Dermis microvascular lymphatic vessel endothelial cell (primary cell): ENCODE measurements around the gene PRPF39. TPM values are rescaled to one million over a fixed set of nuclear protein-coding genes. Genes with fewer than 3 reads are reported as not detected.
"Not testable (repeated sequence)": the region's sequence is repeated elsewhere in the genome, so short reads cannot be mapped to it uniquely, and the experiment has no call there.

Experiments used
- DNase-seq, 2 donors: peaks; one replicate each; pipeline versions ENCODE4 v3.0.0 to v3.0.0-alpha.2; 2010; ENCODE audit warnings: low read depth in 2 of 2
- total RNA-seq: library from RNA; depleted of rRNA; stranded (reverse); fragments of >200 nt; gene quantifications from 2 replicates; pipeline ENCODE4 v1.2.1, GENCODE V29; 2014

The PRPF39 gene
- total RNA-seq, 1 donor from 2014 or later, result 18.2 TPM

- no peak for DNase-seq
Observed at GRCh38 chr14:45136399-45136798, 52.5 kb downstream of the PRPF39 start.

GRCh38 chr14:45140661-45141187 lies 56.8 kb downstream of the PRPF39 start:
- no peak for DNase-seq

GRCh38 chr14:45142083-45142482 lies 58.2 kb downstream of the PRPF39 start:
- DNase-seq, result not testable (repeated sequence)

- DNase-seq, result no peak
Observed at GRCh38 chr14:45144658-45145057, 60.7 kb downstream of the PRPF39 start.

- DNase-seq, result no peak
Observed at GRCh38 chr14:45145214-45145613, 61.3 kb downstream of the PRPF39 start.

GRCh38 chr14:45149602-45150001 lies 65.7 kb downstream of the PRPF39 start:
- DNase-seq, result no peak

GRCh38 chr14:45150386-45150890 lies 66.5 kb downstream of the PRPF39 start:
- DNase-seq, result no peak

GRCh38 chr14:45156067-45156466 lies 72.2 kb downstream of the PRPF39 start:
- DNase-seq, result no peak

Other genes starting within 250 kb of the PRPF39 start
- 5.4 and 8.9 TPM in 2 replicates for gene KLHL28, start 122.2 kb upstream of the PRPF39 start, total RNA-seq
- 11.6 and 14.0 TPM in 2 replicates for gene TOGARAM1, start 121.9 kb upstream of the PRPF39 start, total RNA-seq
- gene FKBP3, start 50.4 kb downstream of the PRPF39 start, total RNA-seq, result 14.8 and 18.2 TPM in 2 replicates
- gene FANCM, start 51.8 kb downstream of the PRPF39 start, total RNA-seq, result 7.5 and 8.0 TPM in 2 replicates
- 30.2 and 32.1 TPM in 2 replicates for gene MIS18BP1, start 169.1 kb downstream of the PRPF39 start, total RNA-seq